ENCODE data around the gene ID4.

DNA sequence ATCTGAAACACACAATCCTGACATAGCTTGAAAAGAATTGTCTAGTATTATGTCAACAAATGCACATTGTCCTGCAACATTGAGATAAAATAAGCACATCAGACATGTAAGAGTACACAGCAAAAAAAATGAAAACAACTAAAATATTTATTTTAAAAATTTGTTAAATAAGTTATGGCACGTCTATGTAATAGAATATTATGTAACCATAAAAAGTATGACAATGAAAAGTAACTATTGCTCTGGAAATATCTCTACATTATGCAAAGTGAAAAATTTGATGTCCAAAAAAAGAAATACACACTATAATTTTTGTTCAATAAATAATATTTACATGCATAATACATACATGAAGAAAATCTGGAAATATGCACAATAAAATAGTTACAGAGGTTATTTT lies 9.3 kb upstream of the ID4 start:
- TF ChIP-seq POLR2AphosphoS5 (IDR thresholded peaks at IDR 0.05) (no peak), POLR2A (IDR thresholded peaks at IDR 0.05; ENCODE audit: low read depth) (no peak)
- TF ChIP-seq, protein P1, sequence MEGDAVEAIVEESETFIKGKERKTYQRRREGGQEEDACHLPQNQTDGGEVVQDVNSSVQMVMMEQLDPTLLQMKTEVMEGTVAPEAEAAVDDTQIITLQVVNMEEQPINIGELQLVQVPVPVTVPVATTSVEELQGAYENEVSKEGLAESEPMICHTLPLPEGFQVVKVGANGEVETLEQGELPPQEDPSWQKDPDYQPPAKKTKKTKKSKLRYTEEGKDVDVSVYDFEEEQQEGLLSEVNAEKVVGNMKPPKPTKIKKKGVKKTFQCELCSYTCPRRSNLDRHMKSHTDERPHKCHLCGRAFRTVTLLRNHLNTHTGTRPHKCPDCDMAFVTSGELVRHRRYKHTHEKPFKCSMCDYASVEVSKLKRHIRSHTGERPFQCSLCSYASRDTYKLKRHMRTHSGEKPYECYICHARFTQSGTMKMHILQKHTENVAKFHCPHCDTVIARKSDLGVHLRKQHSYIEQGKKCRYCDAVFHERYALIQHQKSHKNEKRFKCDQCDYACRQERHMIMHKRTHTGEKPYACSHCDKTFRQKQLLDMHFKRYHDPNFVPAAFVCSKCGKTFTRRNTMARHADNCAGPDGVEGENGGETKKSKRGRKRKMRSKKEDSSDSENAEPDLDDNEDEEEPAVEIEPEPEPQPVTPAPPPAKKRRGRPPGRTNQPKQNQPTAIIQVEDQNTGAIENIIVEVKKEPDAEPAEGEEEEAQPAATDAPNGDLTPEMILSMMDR (IDR thresholded peaks at IDR 0.05), result no peak
